Trophoblast cell (in vitro differentiated cells and primary cell): ENCODE results near the gene TEX29.

Experiments used
- DNase-seq, 2 donors: peaks; one replicate each; pipeline ENCODE4 v3.0.0-alpha.2; 2016
- H2AFZ ChIP-seq: 2 replicates; pipeline ENCODE4 v1.6.1; 2013; ENCODE audit warnings: low read length, moderate library complexity, mild to moderate bottlenecking; ENCODE audit not compliant: insufficient read depth, poor library complexity
- H2AK5ac ChIP-seq: 2 replicates; pipeline ENCODE4 v1.6.1; 2013; ENCODE audit warnings: mild to moderate bottlenecking, low read length
- H2BK120ac ChIP-seq: 2 replicates; pipeline ENCODE4 v1.6.1; 2013; ENCODE audit warnings: low read length, mild to moderate bottlenecking, moderate library complexity; ENCODE audit not compliant: insufficient read depth, poor library complexity
- H2BK12ac ChIP-seq: 2 replicates; pipeline ENCODE4 v1.6.1; 2013; ENCODE audit warnings: mild to moderate bottlenecking, low read length, moderate library complexity
- H2BK5ac ChIP-seq: 2 replicates; pipeline ENCODE4 v1.6.1; 2013; ENCODE audit warnings: low read length, low read depth, moderate library complexity, mild to moderate bottlenecking; ENCODE audit not compliant: poor library complexity
- H3K14ac ChIP-seq: 2 replicates; pipeline ENCODE4 v1.6.1; 2013; ENCODE audit warnings: mild to moderate bottlenecking, low read length
- H3K18ac ChIP-seq: 2 replicates; pipeline ENCODE4 v1.6.1; 2013; ENCODE audit warnings: mild to moderate bottlenecking, low read length
- H3K23ac ChIP-seq: 2 replicates; pipeline ENCODE4 v1.6.1; 2013; ENCODE audit warnings: low read length
- H3K27ac ChIP-seq: 2 replicates; pipeline ENCODE4 v1.5.1; 2013; ENCODE audit warnings: low read depth, mild to moderate bottlenecking, inconsistent platforms, low read length, moderate library complexity
- H3K27me3 ChIP-seq: 2 replicates; pipeline ENCODE4 v1.6.1; 2013; ENCODE audit warnings: inconsistent platforms, mild to moderate bottlenecking, low read length, moderate library complexity; ENCODE audit not compliant: insufficient read depth
- H3K36me3 ChIP-seq, 2 experiments: 1 replicate in 1 of 2; 2 replicates in 1 of 2; pipeline ENCODE4 v1.6.1; 2013; ENCODE audit warnings: low read length in 2 of 2, mild to moderate bottlenecking in 2 of 2, moderate library complexity in 1 of 2; ENCODE audit not compliant: insufficient read depth in 2 of 2, control insufficient read depth in 1 of 2
- H3K4ac ChIP-seq: 2 replicates; pipeline ENCODE4 v1.6.1; 2013; ENCODE audit warnings: low read depth, mild to moderate bottlenecking, low read length, moderate library complexity
- H3K4me1 ChIP-seq, 2 experiments: 1 replicate in 1 of 2; 2 replicates in 1 of 2; pipeline ENCODE4 v1.6.1; 2013; ENCODE audit warnings: low read length in 2 of 2, mild to moderate bottlenecking in 2 of 2, moderate library complexity in 1 of 2; ENCODE audit not compliant: insufficient read depth in 2 of 2, control insufficient read depth in 1 of 2
- H3K4me2 ChIP-seq: 2 replicates; pipeline ENCODE4 v1.6.1; 2013; ENCODE audit warnings: inconsistent platforms, mild to moderate bottlenecking, low read length, moderate library complexity
- H3K4me3 ChIP-seq: 2 replicates; pipeline ENCODE4 v1.5.1; 2013; ENCODE audit warnings: mild to moderate bottlenecking, low read depth, low read length, inconsistent platforms
- H3K79me1 ChIP-seq: one replicate; pipeline ENCODE4 v1.6.1; 2013; ENCODE audit warnings: low read length
- H3K79me2 ChIP-seq: 2 replicates; pipeline ENCODE4 v1.6.1; 2013; ENCODE audit warnings: low read length, mild to moderate bottlenecking; ENCODE audit not compliant: control insufficient read depth, insufficient read depth, poor library complexity
- H3K9ac ChIP-seq: 2 replicates; pipeline ENCODE4 v1.6.1; 2013; ENCODE audit warnings: mild to moderate bottlenecking, low read length
- H3K9me3 ChIP-seq: 2 replicates; pipeline ENCODE4 v1.6.1; 2013; ENCODE audit warnings: low read depth, mild to moderate bottlenecking, control low read depth, inconsistent platforms, low read length; ENCODE audit not compliant: insufficient read depth
- H4K12ac ChIP-seq: 2 replicates; pipeline ENCODE4 v1.6.1; 2013; ENCODE audit warnings: low read depth, mild to moderate bottlenecking, low read length, moderate library complexity
- H4K8ac ChIP-seq: 2 replicates; pipeline ENCODE4 v1.6.1; 2013; ENCODE audit warnings: low read depth, mild to moderate bottlenecking, low read length, moderate library complexity
- H4K91ac ChIP-seq: one replicate; pipeline ENCODE4 v1.6.1; 2013; ENCODE audit warnings: low read depth, mild to moderate bottlenecking, low read length, moderate library complexity
- WGBS: extraction: QIAGEN DNeasy Blood & Tissue Kit; methylation state at CpG from one replicate; pipeline ENCODE4 v1.1.7; 2013; ENCODE audit warnings: missing lambda C conversion rate; ENCODE audit not compliant: insufficient read length, insufficient coverage; ENCODE audit errors: extremely low coverage; 5-methylcytosine and 5-hydroxymethylcytosine counted together

The TEX29 gene

DNA sequence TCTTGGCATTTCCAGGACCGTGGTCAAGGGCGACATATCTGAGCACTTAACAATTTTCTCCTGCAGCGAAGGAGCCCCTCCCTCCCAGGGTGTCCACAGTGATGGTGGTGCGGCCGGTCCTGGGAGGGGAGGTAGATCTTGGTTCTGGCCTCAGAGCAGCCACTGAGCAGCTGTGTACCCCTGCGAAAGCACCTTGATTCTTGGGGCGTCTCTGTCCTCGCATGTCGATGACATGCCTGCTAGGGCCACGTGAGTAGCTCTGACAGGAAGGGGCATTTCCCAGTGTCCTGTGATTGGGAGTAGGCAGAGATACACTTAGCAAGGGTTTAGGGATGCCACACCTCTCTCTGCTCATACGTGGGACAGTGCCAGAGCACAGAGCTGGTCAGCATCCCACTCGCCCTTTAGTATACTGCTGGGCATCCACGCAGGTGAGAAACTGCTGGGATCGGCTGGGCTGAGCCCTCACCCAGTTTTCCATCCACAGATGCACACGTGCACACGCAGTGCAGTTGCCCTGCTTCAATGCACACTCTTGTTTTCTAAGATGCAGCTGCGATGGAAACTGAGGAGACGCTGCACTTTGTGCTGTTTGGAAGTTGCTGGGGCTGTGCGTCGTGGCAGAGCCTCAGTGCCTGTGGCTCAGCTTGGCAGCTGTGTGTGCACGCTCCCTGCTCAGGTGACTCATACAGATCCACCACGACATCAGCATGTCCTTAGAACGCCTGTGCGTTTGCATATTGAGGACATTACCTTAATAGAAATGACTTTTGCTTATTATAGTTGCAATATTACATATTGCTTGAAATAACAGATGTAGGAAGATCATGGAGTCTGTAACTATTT, 66.8 kb downstream of the TEX29 start:
- no peak overlapping the region for H3K27ac ChIP-seq
- H3K9me3 ChIP-seq, result peaks cover 3% of the 10 kb centered on the region
- H2AFZ ChIP-seq, result no peak overlapping the region
- no peak overlapping the region for H3K14ac ChIP-seq
- H3K9ac ChIP-seq, result no peak overlapping the region
- H3K4me2 ChIP-seq, result no peak overlapping the region
- no peaks in the 10 kb centered on the region for H3K27me3 ChIP-seq
- no CpG with 5 or more reads among the region's 24 CpGs for WGBS
- H4K91ac ChIP-seq, result no peak overlapping the region
- no peak overlapping the region for H4K8ac ChIP-seq
- H3K4me3 ChIP-seq, result no peak overlapping the region
- no peaks in the 10 kb centered on the region for H3K4me1 ChIP-seq
- no peak overlapping the region for H2BK5ac ChIP-seq
- H2BK12ac ChIP-seq, result no peak overlapping the region
- H3K36me3 ChIP-seq, result no peaks in the 10 kb centered on the region
- H2AK5ac ChIP-seq, result no peak overlapping the region
- no peak overlapping the region for H3K4ac ChIP-seq
- no peak for DNase-seq
- H2BK120ac ChIP-seq, result no peak overlapping the region
- H3K23ac ChIP-seq, result no peak overlapping the region
- H3K18ac ChIP-seq, result no peak overlapping the region
- H3K79me1 ChIP-seq, result no peaks in the 10 kb centered on the region
- no peak overlapping the region for H4K12ac ChIP-seq
- no peaks in the 10 kb centered on the region for H3K79me2 ChIP-seq

GRCh38 chr13:111387945-111388600, 67.6 kb downstream of the TEX29 start:
- Histone ChIP-seq H2BK120ac (no peak overlapping the region), H4K8ac (no peak overlapping the region), H3K27me3 (no peaks in the 10 kb centered on the region), H4K12ac (no peak overlapping the region), H2BK12ac (no peak overlapping the region), H3K14ac (no peak overlapping the region), H3K79me2 (no peaks in the 10 kb centered on the region), H3K4me3 (no peak overlapping the region), H3K27ac (no peak overlapping the region), H3K79me1 (no peaks in the 10 kb centered on the region), H2AFZ (no peak overlapping the region), H2AK5ac (no peak overlapping the region), H2BK5ac (no peak overlapping the region), H3K4ac (no peak overlapping the region), H3K18ac (no peak overlapping the region), H3K9ac (no peak overlapping the region), H3K4me2 (no peak overlapping the region), H3K4me1 (no peaks in the 10 kb centered on the region), H3K23ac (no peak overlapping the region), H3K36me3 (no peaks in the 10 kb centered on the region), H4K91ac (no peak overlapping the region), H3K9me3 (peaks cover 3% of the 10 kb centered on the region)
- WGBS, result no CpG with 5 or more reads among the region's 18 CpGs
- no peak for DNase-seq

DNA sequence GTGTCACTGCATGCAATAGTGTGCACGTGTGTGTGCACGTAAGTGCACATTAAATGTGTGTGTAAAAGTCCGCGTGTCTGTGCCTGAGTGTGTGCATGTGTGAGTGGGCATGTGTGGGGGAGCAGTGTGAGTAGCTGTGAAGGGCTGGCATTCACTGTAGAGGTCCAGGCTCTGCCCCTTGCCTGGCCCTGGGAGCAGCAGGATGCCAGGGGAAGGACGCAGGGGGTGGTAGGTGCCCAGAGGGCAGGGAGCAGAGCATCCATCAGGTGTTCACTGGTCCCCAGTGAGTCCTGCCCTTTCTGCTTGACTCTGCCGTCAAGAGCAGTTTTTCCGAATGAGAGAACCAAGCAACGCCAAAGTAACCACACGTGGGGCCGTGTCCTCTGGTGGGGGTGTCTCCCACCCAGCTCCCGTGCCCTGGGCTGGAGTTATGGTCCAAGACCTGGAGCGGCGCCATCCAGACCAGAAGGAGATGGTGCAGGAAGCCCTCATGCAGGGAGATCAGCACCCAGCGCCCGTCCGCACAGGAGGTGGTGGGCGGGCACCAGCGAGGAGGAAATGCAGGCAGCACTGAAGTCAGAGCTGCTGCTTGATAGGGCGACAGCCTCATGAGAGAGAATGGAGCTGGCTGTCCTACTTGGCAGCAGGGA, 68.5 kb downstream of the TEX29 start:
- no peak for DNase-seq
- no CpG with 5 or more reads among the region's 19 CpGs for WGBS

GRCh38 chr13:111389621-111390521, 69.4 kb downstream of the TEX29 start:
- Histone ChIP-seq H2AFZ (no peak overlapping the region), H3K23ac (no peak overlapping the region), H3K79me2 (no peaks in the 10 kb centered on the region), H2AK5ac (no peak overlapping the region), H2BK120ac (no peak overlapping the region), H3K79me1 (no peaks in the 10 kb centered on the region), H2BK12ac (no peak overlapping the region), H3K27ac (no peak overlapping the region), H2BK5ac (no peak overlapping the region), H3K27me3 (no peaks in the 10 kb centered on the region), H3K9ac (no peak overlapping the region), H3K9me3 (no peaks in the 10 kb centered on the region), H3K4me3 (no peak overlapping the region), H3K36me3 (no peaks in the 10 kb centered on the region), H3K4ac (no peak overlapping the region), H4K91ac (no peak overlapping the region), H4K12ac (no peak overlapping the region), H3K4me2 (no peak overlapping the region), H3K14ac (no peak overlapping the region), H4K8ac (no peak overlapping the region), H3K4me1 (no peaks in the 10 kb centered on the region), H3K18ac (no peak overlapping the region)
- no peak for DNase-seq
- no CpG with 5 or more reads among the region's 21 CpGs for WGBS

More for the DNA sequence above, 68.5 kb downstream of the TEX29 start:
- H3K79me2 ChIP-seq, result no peaks in the 10 kb centered on the region
- H3K9ac ChIP-seq, result no peak overlapping the region
- no peak overlapping the region for H2AK5ac ChIP-seq
- no peaks in the 10 kb centered on the region for H3K36me3 ChIP-seq
- no peak overlapping the region for H4K8ac ChIP-seq
- H3K9me3 ChIP-seq, result peaks cover 3% of the 10 kb centered on the region
- no peaks in the 10 kb centered on the region for H3K79me1 ChIP-seq
- no peak overlapping the region for H3K23ac ChIP-seq
- no peak overlapping the region for H2BK5ac ChIP-seq
- no peak overlapping the region for H3K14ac ChIP-seq
- no peak overlapping the region for H2AFZ ChIP-seq
- H4K12ac ChIP-seq, result no peak overlapping the region
- H3K27ac ChIP-seq, result no peak overlapping the region
- H3K18ac ChIP-seq, result no peak overlapping the region
- no peak overlapping the region for H4K91ac ChIP-seq
- no peak overlapping the region for H3K4ac ChIP-seq
- H3K27me3 ChIP-seq, result no peaks in the 10 kb centered on the region
- H3K4me3 ChIP-seq, result no peak overlapping the region
- no peaks in the 10 kb centered on the region for H3K4me1 ChIP-seq
- H2BK120ac ChIP-seq, result no peak overlapping the region
- no peak overlapping the region for H3K4me2 ChIP-seq
- no peak overlapping the region for H2BK12ac ChIP-seq
